ENCODE measurements around the gene FUZ. TPM values are rescaled to one million over a fixed set of nuclear protein-coding genes. Genes with fewer than 3 reads are reported as not detected.

Gene FUZ
- total RNA-seq, 3 donors from 2014 or later (not counting 1 experiment from before 2014, with no cell fraction given), result 17.7 to 33.1 (median 20.6) TPM

DNA sequence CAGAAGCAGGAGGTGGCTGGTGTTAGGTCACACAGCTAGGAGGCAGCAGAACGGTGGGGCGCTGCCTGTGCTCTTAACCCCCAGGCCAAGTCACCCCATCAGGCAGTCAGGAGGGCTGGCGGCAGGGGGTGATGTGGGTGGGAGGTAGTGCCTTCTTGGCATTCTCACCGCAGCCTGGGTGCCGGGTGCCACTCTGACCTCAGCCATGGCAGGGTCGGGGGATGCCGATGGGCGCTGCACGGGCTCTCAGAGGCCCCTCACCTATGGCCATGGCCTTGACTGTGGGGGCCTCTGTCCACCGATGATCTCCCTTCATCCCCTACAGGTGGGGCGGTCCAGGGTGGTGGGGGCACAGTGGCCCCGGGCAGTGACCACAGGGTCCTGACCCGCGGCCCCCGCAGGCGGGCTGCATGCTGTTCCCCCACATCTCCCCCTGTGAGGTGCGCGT is 43.5 kb upstream of the FUZ start:
- intact Hi-C loops (cut with micrococcal nuclease), result no loop called here
- H3K9me3 ChIP-seq (ENCODE audit: control insufficient read depth, insufficient read depth, low read length), result no peaks in the 10 kb centered on the region
- Mint-ChIP-seq H3K4me3 (no peak overlapping the region), H3K36me3 (no peaks in the 10 kb centered on the region), H3K27me3 (ENCODE audit: low read depth in 2 of 2) (no peaks in the 10 kb centered on the region), H3K4me1 (peaks cover 9 to 12% of the 10 kb centered on the region in 2 donors), H3K27ac (no peak overlapping the region), H3K9me3 (no peaks in the 10 kb centered on the region)
- no peak for TF ChIP-seq CTCF (IDR thresholded peaks at IDR 0.05)
- 93% methylated on average over 18 of the region's 18 CpGs for WGBS (ENCODE audit: insufficient coverage)
- H3K4me3 ChIP-seq (ENCODE audit: low read length), result no peak overlapping the region
- peaks cover 22% of the 10 kb centered on the region for H3K36me3 ChIP-seq (ENCODE audit: control insufficient read depth, insufficient read depth, low read length)
- H3K27me3 ChIP-seq (ENCODE audit: control insufficient read depth, insufficient read depth, low read length), result no peaks in the 10 kb centered on the region
- ATAC-seq (no peak), DNase-seq (no peak)
- no peak overlapping the region for H3K27ac ChIP-seq (ENCODE audit: low read length)
- H3K4me1 ChIP-seq (ENCODE audit: control insufficient read depth, insufficient read depth, low read length), result peaks cover 15% of the 10 kb centered on the region

DNA sequence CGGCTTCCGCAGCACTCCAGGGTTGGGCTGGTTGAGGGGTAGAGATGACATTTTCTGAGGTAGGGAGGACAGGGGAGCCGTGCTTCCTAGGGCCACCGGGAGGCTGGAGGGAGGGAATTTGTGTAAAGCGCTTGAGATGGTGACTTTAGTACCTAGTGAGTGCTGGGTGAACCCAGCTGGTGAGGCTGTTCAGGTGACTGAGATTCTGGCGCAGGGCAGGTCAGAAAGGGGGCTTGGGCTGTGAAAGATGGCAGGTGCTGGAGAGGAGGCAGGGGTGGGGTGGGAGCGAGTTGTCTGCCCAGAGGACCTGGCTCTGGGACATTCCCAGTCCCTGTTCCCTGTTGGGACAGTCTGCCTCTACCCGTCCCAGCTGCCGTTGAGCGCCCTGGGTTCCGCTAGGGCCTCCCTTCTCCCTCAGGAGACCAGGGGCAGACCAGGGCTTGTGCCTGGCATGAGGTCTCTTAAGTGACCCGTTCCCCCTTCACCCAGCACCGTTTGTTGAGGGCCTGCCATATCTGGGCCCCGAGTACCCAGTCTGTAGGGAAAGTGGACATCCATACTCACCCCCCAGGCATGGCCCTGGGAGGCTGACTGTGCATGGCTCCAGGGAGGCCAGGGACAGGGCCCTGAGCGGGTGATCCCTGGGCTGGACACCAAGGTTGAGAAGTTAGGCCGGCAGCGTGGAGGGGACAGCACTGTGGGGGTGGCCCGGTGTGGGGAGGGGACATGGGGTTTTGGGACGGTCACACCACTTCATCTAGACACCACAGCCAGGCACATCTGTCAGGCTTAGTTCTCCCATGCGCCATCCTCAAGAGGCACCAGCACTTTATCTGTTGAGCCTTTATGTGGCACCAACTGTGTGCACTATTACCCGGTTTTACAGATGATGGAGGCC is 42.8 kb upstream of the FUZ start:
- Histone ChIP-seq H3K4me1 (ENCODE audit: control insufficient read depth, insufficient read depth, low read length) (peaks cover 15% of the 10 kb centered on the region), H3K36me3 (ENCODE audit: control insufficient read depth, insufficient read depth, low read length) (peaks cover 18% of the 10 kb centered on the region), H3K27ac (ENCODE audit: low read length) (no peak overlapping the region), H3K27me3 (ENCODE audit: control insufficient read depth, insufficient read depth, low read length) (no peaks in the 10 kb centered on the region), H3K9me3 (ENCODE audit: control insufficient read depth, insufficient read depth, low read length) (no peaks in the 10 kb centered on the region), H3K4me3 (ENCODE audit: low read length) (no peak overlapping the region)
- Mint-ChIP-seq H3K4me3 (no peak overlapping the region), H3K27ac (peak overlapping the region; percentile 14 to 52), H3K4me1 (peaks cover 9 to 12% of the 10 kb centered on the region in 2 donors), H3K27me3 (ENCODE audit: low read depth in 2 of 2) (no peaks in the 10 kb centered on the region), H3K9me3 (no peaks in the 10 kb centered on the region), H3K36me3 (no peaks in the 10 kb centered on the region)
- ATAC-seq (no peak), DNase-seq (no peak)
- WGBS (ENCODE audit: insufficient coverage), result 88% methylated on average over 20 of the region's 21 CpGs
- no peak for TF ChIP-seq CTCF (IDR thresholded peaks at IDR 0.05)
- intact Hi-C loops (cut with micrococcal nuclease), result no loop called here

- WGBS (ENCODE audit: insufficient coverage), result 92% methylated on average over 12 of the region's 12 CpGs
- intact Hi-C loops (cut with micrococcal nuclease), result no loop called here
- no peak for DNase-seq
- H3K27me3 Mint-ChIP-seq (ENCODE audit: low read depth in 2 of 2), result no peaks in the 10 kb centered on the region
- peaks cover 11 to 15% of the 10 kb centered on the region in 2 donors for H3K4me1 Mint-ChIP-seq
- no peaks in the 10 kb centered on the region for H3K9me3 Mint-ChIP-seq
- no peak overlapping the region for H3K27ac ChIP-seq (ENCODE audit: low read length)
- H3K36me3 ChIP-seq (ENCODE audit: control insufficient read depth, insufficient read depth, low read length), result peaks cover 15% of the 10 kb centered on the region
- no peak overlapping the region for H3K4me3 ChIP-seq (ENCODE audit: low read length)
- TF ChIP-seq CTCF (IDR thresholded peaks at IDR 0.05), result no peak
- no peaks in the 10 kb centered on the region for H3K36me3 Mint-ChIP-seq
- H3K27ac Mint-ChIP-seq, result peak overlapping the region; percentile 14 to 52
- peaks cover 17% of the 10 kb centered on the region for H3K4me1 ChIP-seq (ENCODE audit: control insufficient read depth, insufficient read depth, low read length)
- ATAC-seq, result no peak
- H3K4me3 Mint-ChIP-seq, result no peak overlapping the region
- no peaks in the 10 kb centered on the region for H3K9me3 ChIP-seq (ENCODE audit: control insufficient read depth, insufficient read depth, low read length)
- H3K27me3 ChIP-seq (ENCODE audit: control insufficient read depth, insufficient read depth, low read length), result no peaks in the 10 kb centered on the region
Measured at GRCh38 chr19:49855277-49855675, 42.2 kb upstream of the FUZ start.
